ENCODE data around the gene ELMO1.

The ELMO1 gene

GRCh38 chr7:37368540-37368939, 80.1 kb downstream of the ELMO1 start:
- ATAC-seq (no peak), DNase-seq (no peak)

- ATAC-seq (no peak), DNase-seq (no peak)
These were observed 81.7 kb downstream of the ELMO1 start for GRCh38 chr7:37367010-37367409.

GRCh38 chr7:37366445-37366844, 82.2 kb downstream of the ELMO1 start:
- ATAC-seq (peak; percentile 34), DNase-seq (no peak)

DNA sequence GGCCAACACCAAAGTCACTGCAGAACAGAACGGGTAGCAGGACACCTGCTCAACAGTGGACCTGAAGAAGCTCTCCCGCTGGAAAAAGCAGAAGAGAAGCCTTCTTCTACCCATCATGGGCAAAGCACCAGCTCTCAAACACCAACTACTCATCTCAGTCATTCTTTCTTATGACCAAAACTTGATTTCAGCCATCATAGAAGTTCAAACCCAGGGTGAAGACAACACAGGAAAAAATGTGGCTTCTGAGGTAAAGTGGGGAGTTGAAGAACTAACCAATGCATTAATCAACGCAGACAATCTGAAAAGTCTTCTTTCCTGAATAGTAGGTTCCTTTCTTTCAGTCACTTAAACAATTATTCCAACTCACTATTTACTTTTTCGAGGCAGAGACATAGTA, 83.3 kb downstream of the ELMO1 start:
- DNase-seq (no peak), ATAC-seq (peak; percentile 64)

DNA sequence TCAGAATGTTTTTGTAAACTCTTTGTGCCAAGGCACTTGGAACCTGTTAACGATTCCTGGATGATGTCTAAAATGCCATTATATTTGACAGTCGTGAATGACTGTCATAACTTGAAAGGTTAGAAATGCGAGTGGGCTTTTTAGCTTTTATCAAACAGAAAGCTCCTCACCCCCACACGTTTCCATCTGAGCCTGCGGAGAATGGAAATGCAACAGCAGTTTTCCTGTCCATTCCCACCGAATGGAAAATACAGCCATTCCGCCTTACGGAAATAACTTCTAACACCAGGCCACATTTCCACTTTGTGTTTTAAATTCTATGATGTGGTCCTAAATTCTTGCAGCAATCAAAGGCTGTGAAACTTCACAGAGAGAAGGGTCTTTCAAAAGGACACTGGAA, 83.8 kb downstream of the ELMO1 start:
- DNase-seq (no peak), ATAC-seq (no peak)

DNA sequence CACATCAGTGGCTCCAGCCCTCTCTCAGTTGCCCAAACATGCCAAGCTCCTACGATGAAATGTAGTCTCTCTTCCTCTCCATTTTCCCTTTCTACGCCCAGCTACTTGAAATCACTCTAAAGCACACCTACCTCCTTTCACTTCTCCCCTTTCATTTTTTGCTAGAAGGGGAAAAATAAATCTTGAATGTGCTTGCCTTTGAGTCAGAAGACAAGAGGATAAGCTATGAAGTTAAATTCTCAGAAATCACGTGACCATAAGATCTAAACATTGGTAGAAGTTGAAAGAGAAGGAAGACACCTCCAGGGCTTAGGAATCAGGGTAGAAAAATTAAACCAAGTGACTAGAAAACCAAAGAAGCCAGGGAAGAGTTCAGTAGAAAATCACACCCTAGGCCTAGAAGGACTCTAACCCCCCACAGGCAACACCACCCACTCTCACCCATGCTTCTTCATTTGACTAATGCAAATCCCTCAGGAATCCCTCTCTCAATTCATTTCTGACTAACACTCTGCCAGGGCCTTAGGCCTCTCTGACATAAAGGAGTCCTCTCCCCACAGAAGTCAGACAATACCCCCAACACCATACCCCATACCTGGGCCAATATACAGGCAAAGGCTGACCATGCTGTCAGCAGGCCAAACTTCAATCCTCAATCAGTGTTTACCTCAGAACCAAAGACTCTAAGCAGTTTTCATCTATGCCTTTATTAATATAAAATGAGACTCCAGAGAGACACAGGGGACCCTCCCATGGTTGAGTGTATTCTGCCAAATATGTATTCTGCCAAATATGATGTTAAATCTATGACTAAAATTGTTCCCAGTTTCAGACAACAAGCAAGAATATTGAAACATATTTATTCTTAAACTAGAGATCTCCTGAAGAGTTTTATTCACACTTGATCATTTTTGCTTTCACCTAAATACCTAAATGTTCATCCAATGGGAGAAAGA, 84.8 kb downstream of the ELMO1 start:
- no peak for DNase-seq
- peak; percentile 25 for ATAC-seq

- no peak for DNase-seq
- no peak for ATAC-seq
These were observed 85.9 kb downstream of the ELMO1 start for GRCh38 chr7:37362802-37363201.

DNA sequence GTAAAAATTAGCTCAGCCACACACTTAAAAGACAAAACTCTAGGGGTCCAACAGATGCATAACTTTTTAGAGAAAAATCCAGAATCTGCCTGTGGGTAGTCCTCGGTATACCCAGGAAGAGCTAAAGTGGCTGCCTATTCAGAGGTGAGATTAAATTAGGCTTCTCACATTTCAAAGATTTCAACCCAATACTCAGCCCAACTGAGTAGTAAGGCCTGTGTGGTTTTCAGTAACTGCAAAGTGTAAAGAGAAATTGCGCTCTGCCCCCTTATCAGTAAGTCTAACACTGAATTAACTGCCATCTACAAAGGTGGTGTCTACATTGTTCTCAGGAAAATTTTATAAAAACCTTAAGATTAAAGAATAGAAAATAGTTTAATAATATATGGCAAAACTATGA, 88.2 kb downstream of the ELMO1 start:
- DNase-seq, result no peak
- ATAC-seq, result no peak

- DNase-seq (no peak), ATAC-seq (peak; percentile 17)
These were observed 88.8 kb downstream of the ELMO1 start for GRCh38 chr7:37359662-37360444.

DNA sequence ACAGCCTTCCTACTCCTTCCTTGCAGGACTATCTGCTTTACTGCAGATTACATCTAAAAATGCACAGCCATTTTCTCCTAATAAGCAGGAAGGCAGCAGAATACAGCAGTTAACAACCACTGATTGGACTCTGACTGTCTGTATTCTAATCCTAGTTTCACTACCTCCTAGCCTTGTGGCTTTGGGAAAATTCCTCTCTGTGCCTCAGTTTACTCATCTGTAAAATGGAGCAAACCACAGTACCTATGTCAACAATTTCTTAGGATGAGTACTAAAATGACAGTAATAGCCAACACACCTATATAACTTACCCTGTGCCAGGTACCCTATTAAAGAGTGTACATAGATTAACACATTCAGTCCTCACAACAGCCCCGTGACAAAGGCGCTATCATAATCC, 89.5 kb downstream of the ELMO1 start:
- ATAC-seq (no peak), DNase-seq (no peak)

DNA sequence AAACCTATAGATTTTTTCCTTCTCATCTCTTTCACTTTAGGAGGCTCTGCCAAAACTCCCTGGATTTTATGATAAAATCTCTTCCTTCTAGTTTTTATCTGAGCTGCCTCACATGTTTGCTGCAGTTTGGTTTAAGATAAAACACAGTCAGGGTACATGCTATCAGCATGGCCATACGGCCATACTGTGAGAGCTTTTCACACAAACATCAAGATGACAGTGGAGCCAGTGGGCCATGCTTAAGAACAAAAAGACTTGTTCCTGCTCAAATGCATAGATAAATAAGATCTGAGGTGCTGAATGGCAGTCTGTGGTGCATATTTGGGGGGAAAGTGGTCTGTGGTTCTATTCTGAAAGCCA, 91.0 kb downstream of the ELMO1 start:
- ATAC-seq (no peak), DNase-seq (no peak)

DNA sequence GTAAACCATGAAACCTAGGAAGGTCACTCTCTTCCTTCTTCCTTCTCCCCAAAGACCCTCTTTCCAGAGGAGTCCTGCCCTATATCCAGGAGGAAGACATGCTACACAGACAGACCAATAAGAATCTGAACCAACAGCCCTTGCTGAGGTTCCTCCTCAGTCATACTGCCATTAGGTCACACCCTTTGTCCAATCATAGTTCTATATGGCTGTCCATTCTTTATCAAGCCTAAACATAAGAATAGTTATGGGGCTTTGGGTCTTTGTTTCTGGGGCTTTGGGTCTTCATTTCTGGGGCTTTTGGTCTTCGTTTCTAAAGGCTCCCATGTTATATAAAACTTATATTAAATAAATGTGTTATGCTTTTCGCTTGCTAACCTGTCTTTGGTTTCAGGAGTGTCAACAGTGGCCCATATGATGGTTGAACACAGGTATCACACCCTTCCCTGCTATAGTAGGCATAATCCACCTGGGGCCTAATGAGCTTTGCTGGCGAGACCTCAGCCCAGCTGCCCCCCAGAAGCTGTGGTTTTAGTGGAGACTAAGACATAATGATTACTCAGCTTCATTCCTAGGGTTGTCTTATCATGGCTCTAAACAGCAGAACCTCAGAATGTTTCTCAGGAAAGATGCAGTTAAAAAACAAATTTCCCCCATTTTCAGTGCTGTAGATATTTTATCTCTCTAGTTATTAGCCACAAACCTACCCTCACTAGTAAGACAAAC, 91.6 kb downstream of the ELMO1 start:
- DNase-seq, result no peak
- no peak for ATAC-seq

GRCh38 chr7:37354656-37355131, 94.0 kb downstream of the ELMO1 start:
- DNase-seq (peak; percentile 64), ATAC-seq (peak; percentile 90)

- ATAC-seq (peak; percentile 46), DNase-seq (no peak)
These were observed 94.6 kb downstream of the ELMO1 start for GRCh38 chr7:37353949-37354655.

DNA sequence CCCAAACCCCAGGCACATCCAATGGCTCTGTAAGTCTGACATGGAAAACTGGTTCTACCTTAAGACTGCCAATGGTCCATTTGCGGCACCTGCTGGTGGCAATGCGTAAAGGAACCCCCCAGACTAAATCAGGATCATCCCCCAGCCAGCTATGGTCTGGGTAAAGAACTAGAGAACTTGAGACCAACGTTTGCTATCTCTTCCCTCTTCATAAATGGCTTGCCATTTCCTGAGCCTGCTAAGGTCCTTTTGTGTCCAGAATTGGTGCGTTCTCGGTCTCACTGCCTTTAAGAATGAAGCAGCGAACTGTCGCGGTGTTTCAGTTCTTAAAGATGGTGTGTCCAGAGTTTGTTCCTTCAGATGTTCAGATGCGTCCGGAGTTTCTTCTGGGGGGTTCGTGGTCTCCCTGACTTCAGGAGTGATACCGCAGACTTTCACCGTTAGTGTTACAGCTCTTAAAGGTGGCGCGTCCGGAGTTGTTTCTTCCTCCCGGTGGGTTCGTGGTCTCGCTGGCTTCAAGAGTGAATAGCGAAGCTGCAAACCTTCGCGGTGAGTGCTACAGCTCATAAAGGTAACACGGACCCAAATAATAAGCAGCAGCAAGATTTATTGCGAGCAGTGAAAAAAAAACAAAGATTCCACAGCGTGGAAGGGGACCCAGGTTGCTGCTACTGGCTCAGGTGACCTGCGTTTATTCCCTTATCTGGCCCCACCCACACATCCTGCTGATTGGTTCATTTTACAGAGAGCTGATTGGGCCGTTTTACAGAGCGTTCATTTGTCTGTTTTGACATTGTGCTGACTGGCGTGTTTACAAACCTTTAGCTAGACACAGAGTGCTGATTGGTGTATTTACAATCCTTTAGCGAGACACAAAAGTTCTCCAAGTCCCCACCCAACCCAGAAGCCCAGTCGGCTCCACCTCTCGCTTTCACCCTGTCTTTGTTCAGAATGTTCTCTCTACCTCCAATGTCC, 95.4 kb downstream of the ELMO1 start:
- peak; percentile 68 for DNase-seq
- peak; percentile 50 for ATAC-seq

DNA sequence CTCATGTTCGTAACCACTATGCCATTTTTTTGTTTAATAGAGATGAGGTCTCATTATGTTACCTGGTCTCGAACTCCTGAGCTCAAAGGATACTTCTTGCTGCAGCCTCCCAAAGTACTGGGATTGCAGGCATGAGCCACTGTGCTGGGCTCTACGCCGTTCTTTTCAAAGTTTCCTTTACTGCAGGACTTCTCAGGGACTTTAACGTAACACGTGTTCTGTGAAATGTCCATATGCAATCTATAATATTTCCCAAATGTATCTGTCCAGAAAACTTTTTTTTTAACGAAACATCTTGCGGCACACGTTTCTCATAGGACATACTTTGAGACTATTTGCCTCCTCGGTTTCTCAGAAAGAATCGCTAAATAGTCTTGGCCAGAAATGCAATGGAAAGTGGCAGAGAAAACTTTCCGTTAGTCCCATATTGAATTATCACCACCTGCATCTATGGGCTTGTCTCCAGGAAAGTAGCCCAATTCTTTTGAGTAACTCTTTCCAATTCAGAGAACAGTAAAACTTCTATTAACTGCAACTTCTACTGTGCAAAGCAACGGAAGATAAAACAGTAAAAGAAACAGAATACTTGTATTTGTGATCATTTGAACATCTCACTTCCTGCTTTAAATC, 96.3 kb downstream of the ELMO1 start:
- DNase-seq (no peak), ATAC-seq (no peak)

DNA sequence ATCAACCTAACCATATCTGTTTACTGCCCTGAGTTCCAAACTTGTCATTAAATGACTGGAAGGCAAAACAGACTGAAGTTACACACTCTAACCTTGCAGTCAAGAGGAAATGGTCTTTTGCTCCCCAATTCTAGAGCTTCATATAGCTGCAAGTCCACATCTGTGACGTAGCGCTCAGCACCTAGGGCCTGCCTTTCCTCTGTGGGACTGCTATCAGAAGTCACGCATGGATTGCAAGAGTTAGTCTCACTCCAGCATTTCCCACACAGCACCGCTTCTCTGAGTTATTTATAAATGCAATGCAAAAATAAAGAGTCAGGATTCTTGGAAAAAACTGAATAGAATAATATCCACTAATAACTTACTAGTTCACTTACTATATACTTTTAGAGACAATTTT, 96.9 kb downstream of the ELMO1 start:
- ATAC-seq (no peak), DNase-seq (no peak)

- no peak for DNase-seq
- no peak for ATAC-seq
These were observed 98.6 kb downstream of the ELMO1 start for GRCh38 chr7:37349979-37350590.

GRCh38 chr7:37348982-37349381, 99.7 kb downstream of the ELMO1 start:
- no peak for DNase-seq

DNA sequence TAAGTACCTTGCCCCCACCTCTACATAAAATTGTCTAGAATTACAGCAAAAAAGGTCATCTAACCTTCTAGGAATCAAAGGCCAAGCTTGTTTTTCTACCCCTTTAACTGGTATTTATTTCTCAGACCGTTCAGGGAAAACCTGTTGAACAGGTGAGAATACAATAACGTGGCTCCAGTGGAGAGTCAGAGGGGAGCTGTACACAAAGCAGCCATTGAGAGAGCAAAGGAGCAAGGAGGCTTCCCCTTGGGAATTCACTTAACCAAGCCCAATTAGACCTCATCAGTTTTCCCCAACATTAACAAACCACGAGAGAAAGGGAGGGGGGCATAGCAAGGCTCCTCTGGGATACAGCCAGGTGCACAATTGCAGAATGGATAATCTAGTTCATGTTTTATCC, 101.9 kb downstream of the ELMO1 start:
- ATAC-seq, result no peak
- DNase-seq, result no peak

More at GRCh38 chr7:37348982-37349381, 99.7 kb downstream of the ELMO1 start:
- no peak for ATAC-seq
